ENCODE data around the gene RALGPS1. TPM values are rescaled to one million over a fixed set of nuclear protein-coding genes. Genes with fewer than 3 reads are reported as not detected.
A peak's percentile ranks its signal among the peaks of the same experiment; 100 is the strongest.

The RALGPS1 gene
- total RNA-seq, 4 donors from 2014 or later: 2.2 to 10.3 (median 5.4) TPM

- intact Hi-C loops (cut with DNase I; ENCODE audit: low total_unique reads): no loop called here
- Histone ChIP-seq H3K27me3 (no peaks in the 10 kb centered on the region), H3K9me3 (no peaks in the 10 kb centered on the region), H3K4me3 (no peak overlapping the region), H3K36me3 (no peaks in the 10 kb centered on the region), H3K4me1 (peaks cover 19 to 44% of the 10 kb centered on the region in 2 donors), H3K27ac (peak overlapping the region in 3 of 4 donors; percentile 35 to 59 (median 38))
- ATAC-seq (peak; percentile 75), DNase-seq (peak in 1 of 2 donors; percentile 19)
- in situ Hi-C loops (cut with MboI; ENCODE audit: low sequenced_read_pairs in 4 of 4): no loop called here
- TF ChIP-seq POLR2A (IDR thresholded peaks at IDR 0.05): no peak
- TF ChIP-seq, protein P1, sequence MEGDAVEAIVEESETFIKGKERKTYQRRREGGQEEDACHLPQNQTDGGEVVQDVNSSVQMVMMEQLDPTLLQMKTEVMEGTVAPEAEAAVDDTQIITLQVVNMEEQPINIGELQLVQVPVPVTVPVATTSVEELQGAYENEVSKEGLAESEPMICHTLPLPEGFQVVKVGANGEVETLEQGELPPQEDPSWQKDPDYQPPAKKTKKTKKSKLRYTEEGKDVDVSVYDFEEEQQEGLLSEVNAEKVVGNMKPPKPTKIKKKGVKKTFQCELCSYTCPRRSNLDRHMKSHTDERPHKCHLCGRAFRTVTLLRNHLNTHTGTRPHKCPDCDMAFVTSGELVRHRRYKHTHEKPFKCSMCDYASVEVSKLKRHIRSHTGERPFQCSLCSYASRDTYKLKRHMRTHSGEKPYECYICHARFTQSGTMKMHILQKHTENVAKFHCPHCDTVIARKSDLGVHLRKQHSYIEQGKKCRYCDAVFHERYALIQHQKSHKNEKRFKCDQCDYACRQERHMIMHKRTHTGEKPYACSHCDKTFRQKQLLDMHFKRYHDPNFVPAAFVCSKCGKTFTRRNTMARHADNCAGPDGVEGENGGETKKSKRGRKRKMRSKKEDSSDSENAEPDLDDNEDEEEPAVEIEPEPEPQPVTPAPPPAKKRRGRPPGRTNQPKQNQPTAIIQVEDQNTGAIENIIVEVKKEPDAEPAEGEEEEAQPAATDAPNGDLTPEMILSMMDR (IDR thresholded peaks at IDR 0.05 in 4 of 5, conservative IDR thresholded peaks at IDR 0.05 in 1 of 5): peak in 2 of 5 experiments; percentile 36 to 39
These were observed 134.5 kb downstream of the RALGPS1 start for GRCh38 chr9:127049044-127049443.

DNA sequence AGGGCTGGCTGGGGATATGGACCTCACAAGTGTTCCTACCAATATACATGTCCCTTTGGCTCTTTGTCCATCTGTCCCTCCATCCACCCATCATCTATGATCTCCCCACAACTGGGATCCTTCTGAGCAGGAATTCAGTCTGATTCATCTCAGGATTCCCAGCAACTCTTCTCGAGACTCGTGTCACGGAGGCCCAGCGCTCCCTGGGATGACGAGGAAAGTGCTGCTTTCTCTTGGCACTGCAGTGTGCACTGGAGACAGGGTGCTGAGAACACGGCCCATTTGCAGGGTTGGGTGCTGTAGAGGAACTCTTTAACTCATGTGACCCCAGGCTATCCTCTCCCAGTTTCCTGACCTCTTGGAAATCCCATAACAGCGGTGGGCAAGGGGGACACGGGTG is 135.0 kb downstream of the RALGPS1 start:
- intact Hi-C loops (cut with DNase I; ENCODE audit: low total_unique reads) (no loop called here), in situ Hi-C loops (cut with MboI; ENCODE audit: low sequenced_read_pairs in 4 of 4) (no loop called here)

GRCh38 chr9:127050152-127050551 is 135.6 kb downstream of the RALGPS1 start:
- intact Hi-C loops (cut with DNase I; ENCODE audit: low total_unique reads): no loop called here
- Histone ChIP-seq H3K27me3 (no peaks in the 10 kb centered on the region), H3K9me3 (no peaks in the 10 kb centered on the region), H3K4me3 (no peak overlapping the region), H3K4me1 (peaks cover 27 to 54% of the 10 kb centered on the region in 2 donors), H3K36me3 (no peaks in the 10 kb centered on the region), H3K27ac (peak overlapping the region in 1 of 4 donors; percentile 35)
- TF ChIP-seq, protein P1 (IDR thresholded peaks at IDR 0.05 in 4 of 5, conservative IDR thresholded peaks at IDR 0.05 in 1 of 5): no peak
- TF ChIP-seq POLR2A (IDR thresholded peaks at IDR 0.05): no peak
- in situ Hi-C loops (cut with MboI; ENCODE audit: low sequenced_read_pairs in 4 of 4): no loop called here
- DNase-seq (no peak), ATAC-seq (no peak)

More for the DNA sequence above, 135.0 kb downstream of the RALGPS1 start:
- H3K9me3 ChIP-seq: no peaks in the 10 kb centered on the region
- peaks cover 24 to 49% of the 10 kb centered on the region in 2 donors for H3K4me1 ChIP-seq
- no peak for TF ChIP-seq POLR2A (IDR thresholded peaks at IDR 0.05)
- TF ChIP-seq, protein P1 (IDR thresholded peaks at IDR 0.05 in 4 of 5, conservative IDR thresholded peaks at IDR 0.05 in 1 of 5): no peak
- DNase-seq (no peak), ATAC-seq (no peak)
- no peak overlapping the region for H3K4me3 ChIP-seq
- no peaks in the 10 kb centered on the region for H3K27me3 ChIP-seq
- peak overlapping the region in 3 of 4 donors; percentile 28 to 38 (median 35) for H3K27ac ChIP-seq
- no peaks in the 10 kb centered on the region for H3K36me3 ChIP-seq

GRCh38 chr9:127050591-127051001 is 136.0 kb downstream of the RALGPS1 start:
- DNase-seq: no peak
- intact Hi-C loops (cut with DNase I; ENCODE audit: low total_unique reads): no loop called here
- Histone ChIP-seq H3K9me3 (no peaks in the 10 kb centered on the region), H3K4me3 (no peak overlapping the region), H3K4me1 (peaks cover 31 to 58% of the 10 kb centered on the region in 2 donors), H3K36me3 (no peaks in the 10 kb centered on the region), H3K27ac (no peak overlapping the region), H3K27me3 (no peaks in the 10 kb centered on the region)
- ATAC-seq: no peak
- in situ Hi-C loops (cut with MboI; ENCODE audit: low sequenced_read_pairs in 4 of 4): no loop called here
- TF ChIP-seq POLR2A (IDR thresholded peaks at IDR 0.05): no peak

DNA sequence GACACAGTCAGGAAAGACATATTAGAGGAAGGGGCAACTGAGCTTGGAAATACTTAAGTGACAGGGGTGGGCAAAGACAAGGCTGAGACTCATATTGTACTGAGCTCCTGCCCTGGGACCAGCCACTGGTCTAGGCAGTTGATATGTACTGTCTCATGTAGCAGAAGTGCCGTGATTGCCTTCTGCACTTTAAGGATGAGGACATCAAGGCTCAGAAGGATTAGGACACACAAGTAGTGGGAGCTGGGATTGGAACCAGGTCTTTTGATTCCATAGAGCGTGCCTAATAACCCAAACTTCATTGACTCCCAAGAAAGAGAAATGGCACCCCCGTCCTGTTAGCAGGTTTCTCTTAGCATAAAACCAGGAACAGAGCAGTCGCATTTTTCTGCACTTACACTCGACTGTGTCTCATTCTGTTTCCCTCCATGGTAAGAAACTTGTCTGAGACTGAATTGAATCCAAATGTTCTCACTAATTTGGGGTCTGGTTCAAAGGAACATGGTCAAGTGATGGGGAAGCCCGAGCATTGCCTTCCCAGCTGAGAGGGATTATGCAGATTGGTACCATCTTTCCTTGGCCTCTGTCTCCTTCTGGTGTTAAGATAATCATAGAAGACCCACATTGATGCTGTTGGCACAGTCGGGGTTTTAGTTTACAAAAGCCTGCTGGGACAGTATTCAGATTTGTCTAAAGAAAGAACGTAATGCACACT is 137.5 kb downstream of the RALGPS1 start:
- H3K4me3 ChIP-seq: no peak overlapping the region
- DNase-seq (no peak), ATAC-seq (no peak)
- in situ Hi-C loops (cut with MboI; ENCODE audit: low sequenced_read_pairs in 4 of 4): no loop called here
- H3K4me1 ChIP-seq: peaks cover 46 to 73% of the 10 kb centered on the region in 2 donors
- H3K9me3 ChIP-seq: no peaks in the 10 kb centered on the region
- no peaks in the 10 kb centered on the region for H3K27me3 ChIP-seq
- H3K36me3 ChIP-seq: no peaks in the 10 kb centered on the region
- intact Hi-C loops (cut with DNase I; ENCODE audit: low total_unique reads): no loop called here
- no peak overlapping the region for H3K27ac ChIP-seq
- no peak for TF ChIP-seq POLR2A (IDR thresholded peaks at IDR 0.05)
- TF ChIP-seq, protein P1 (IDR thresholded peaks at IDR 0.05 in 4 of 5, conservative IDR thresholded peaks at IDR 0.05 in 1 of 5): no peak

All from gastrocnemius medialis (tissue), 4 donors.